GM23338 (cell line): ENCODE data around the gene KLK6. TPM values are rescaled to one million over a fixed set of nuclear protein-coding genes. Genes with fewer than 3 reads are reported as not detected.

ENCODE experiments used
- ATAC-seq: fragments of 200-7000 bp; cut with Tn5 transposase; 3 replicates; pipeline ENCODE4 v1.9.1; 2020
- DNase-seq: peaks from one replicate; pipeline ENCODE4 v3.0.0-alpha.2; 2015; ENCODE audit warnings: low spot score
- H2AFZ ChIP-seq: fragments of 200-600 bp; sonication (generic); 2 replicates; pipeline ENCODE4 v1.8.0; 2016; ENCODE audit warnings: antibody characterized with exemption, mild to moderate bottlenecking, moderate library complexity
- H3F3A ChIP-seq: fragments of 200-600 bp; sonication (generic); replicated peaks from 2 replicates; pipeline ENCODE4 v1.8.0; 2017; ENCODE audit warnings: antibody characterized with exemption, mixed run types, low read depth
- H3K27ac ChIP-seq: fragments of 200-600 bp; sonication (generic); 2 replicates; pipeline ENCODE4 v1.6.1; 2016; ENCODE audit warnings: low read depth
- H3K27me3 ChIP-seq: fragments of 200-600 bp; sonication (generic); 2 replicates; pipeline ENCODE4 v1.8.0; 2016; ENCODE audit warnings: mild to moderate bottlenecking, mixed run types, moderate library complexity; ENCODE audit not compliant: insufficient read depth
- H3K36me3 ChIP-seq: fragments of 200-600 bp; sonication (generic); 2 replicates; pipeline ENCODE4 v1.8.0; 2016; ENCODE audit warnings: mild to moderate bottlenecking; ENCODE audit not compliant: insufficient read depth
- H3K4me1 ChIP-seq: fragments of 200-600 bp; sonication (generic); 2 replicates; pipeline ENCODE4 v1.8.0; 2016; ENCODE audit warnings: mild to moderate bottlenecking, moderate library complexity; ENCODE audit not compliant: insufficient read depth
- H3K4me2 ChIP-seq: fragments of 200-600 bp; sonication (generic); 2 replicates; pipeline ENCODE4 v1.7.1; 2017; ENCODE audit warnings: mixed run types
- H3K4me3 ChIP-seq: fragments of 200-600 bp; sonication (generic); 2 replicates; pipeline ENCODE4 v1.6.1; 2016; ENCODE audit warnings: mixed run types
- H3K79me2 ChIP-seq: fragments of 200-600 bp; sonication (generic); replicated peaks from 2 replicates; pipeline ENCODE4 v1.8.0; 2017; ENCODE audit warnings: mild to moderate bottlenecking; ENCODE audit not compliant: insufficient read depth
- H3K9me2 ChIP-seq: fragments of 200-600 bp; sonication (generic); 2 replicates; pipeline ENCODE4 v1.8.0; 2017; ENCODE audit not compliant: insufficient read depth
- H4K20me1 ChIP-seq: fragments of 200-600 bp; sonication (generic); replicated peaks from 2 replicates; pipeline ENCODE4 v1.8.0; 2017; ENCODE audit warnings: mild to moderate bottlenecking; ENCODE audit not compliant: insufficient read depth
- H3K27ac Mint-ChIP-seq: 2 replicates; pipeline ENCODE4 v1.8.0; 2020; ENCODE audit warnings: inconsistent platforms, mild to moderate bottlenecking, moderate library complexity, mixed read lengths
- H3K27me3 Mint-ChIP-seq: 3 replicates; pipeline ENCODE4 v1.8.0; 2022; ENCODE audit warnings: low read depth, mild to moderate bottlenecking, moderate library complexity, mixed read lengths, inconsistent platforms; ENCODE audit not compliant: insufficient read depth, poor library complexity
- H3K36me3 Mint-ChIP-seq: 3 replicates; pipeline ENCODE4 v1.8.0; 2021; ENCODE audit warnings: low read depth, mild to moderate bottlenecking, inconsistent platforms, moderate library complexity, mixed read lengths
- H3K4me1 Mint-ChIP-seq: 3 replicates; pipeline ENCODE4 v1.8.0; 2020; ENCODE audit warnings: mild to moderate bottlenecking, inconsistent platforms, mixed read lengths
- H3K4me3 Mint-ChIP-seq: 3 replicates; pipeline ENCODE4 v1.8.0; 2021; ENCODE audit warnings: moderate library complexity, mild to moderate bottlenecking, inconsistent platforms, mixed read lengths
- H3K9me3 Mint-ChIP-seq: 3 replicates; pipeline ENCODE4 v1.8.0; 2020; ENCODE audit warnings: moderate library complexity, mild to moderate bottlenecking, inconsistent platforms, mixed read lengths
- EZH2 ChIP-seq: fragments of 200-600 bp; sonication (generic); IDR thresholded peaks from one replicate; pipeline ENCODE4 v1.8.0; 2017; ENCODE audit warnings: antibody characterized with exemption, mild to moderate bottlenecking, low read depth; ENCODE audit not compliant: unreplicated experiment
- EZH2phosphoT487 ChIP-seq: fragments of 200-600 bp; sonication (generic); IDR thresholded peaks from one replicate; pipeline ENCODE4 v1.8.1; 2018; ENCODE audit warnings: antibody characterized with exemption; ENCODE audit not compliant: unreplicated experiment
- JUNB ChIP-seq: IDR thresholded peaks from one replicate; pipeline ENCODE4 v1.6.1; 2016; ENCODE audit warnings: antibody characterized with exemption; ENCODE audit not compliant: unreplicated experiment
- NANOG ChIP-seq: IDR thresholded peaks from 2 replicates; pipeline ENCODE4 v1.6.1; 2016; ENCODE audit warnings: antibody characterized with exemption, borderline replicate concordance
- POLR2AphosphoS5 ChIP-seq: IDR thresholded peaks from 2 replicates; pipeline ENCODE4 v1.6.1; 2016; ENCODE audit warnings: antibody characterized with exemption, low read depth
- REST ChIP-seq: IDR thresholded peaks from one replicate; pipeline ENCODE4 v1.6.1; 2018; ENCODE audit warnings: antibody characterized with exemption; ENCODE audit not compliant: unreplicated experiment
- STAT1 ChIP-seq: IDR thresholded peaks from one replicate; pipeline ENCODE4 v1.6.1; 2016; ENCODE audit warnings: antibody characterized with exemption; ENCODE audit not compliant: unreplicated experiment
- ZNF331 ChIP-seq: fragments of 250-450 bp; sonication (Bioruptor Pico); IDR thresholded peaks from 2 replicates; pipeline ENCODE4 v1.5.0; 2020; ENCODE audit warnings: low read depth, mild to moderate bottlenecking, moderate library complexity
- polyA plus RNA-seq: library from polyadenylated mRNA; unstranded; fragments of >200 nt; fragmentation: Nextera tagmentation; extraction: Ambion mirVana; gene quantifications from 2 replicates; pipeline ENCODE4 v1.2.1, GENCODE V29; 2016
- total RNA-seq: library from RNA; depleted of rRNA; stranded (reverse); fragments of >200 nt; shearing (Covaris generic); gene quantifications from 2 replicates; pipeline ENCODE4 v1.2.3, GENCODE V29; 2014
- TF ChIP-seq, protein P1 (sequence below): fragments of 250-450 bp; sonication (Bioruptor Pico); IDR thresholded peaks from 2 replicates; pipeline ENCODE4 v1.5.0; 2020; ENCODE audit warnings: mild to moderate bottlenecking, moderate library complexity

The KLK6 gene
- total and polyA plus RNA-seq, 2 experiments from 2014 or later: 0.47 to 0.56 TPM

GRCh38 chr19:50911206-50912101, 57.9 kb downstream of the KLK6 start, which contains the start of gene KLK4:
Gene KLK4, minus strand, starts transcription at chr19:50911395. Its CDS starts 657 bp downstream, at chr19:50910738.
- H3K27ac ChIP-seq: no peak within 1 kb of the TSS
- no peaks in the 10 kb centered on the region for H3K79me2 ChIP-seq
- DNase-seq: no peak
- H3K27me3 ChIP-seq: peaks cover 57% of the 10 kb centered on the region
- Mint-ChIP-seq H3K9me3 (no peaks in the 10 kb centered on the region; the same call in 1 of the 3 replicates), H3K36me3 (no peaks in the 10 kb centered on the region; the same call in 2 of the 3 replicates), H3K4me1 (peaks cover 11% of the 10 kb centered on the region), H3K4me3 (peak within 1 kb of the TSS; percentile 74; the same call in 2 of the 3 replicates), H3K27ac (no peak within 1 kb of the TSS), H3K27me3 (peaks cover 25% of the 10 kb centered on the region)
- no peaks in the 10 kb centered on the region for H3K9me2 ChIP-seq
- peak within 1 kb of the TSS; percentile 95 for H2AFZ ChIP-seq
- no peak for TF ChIP-seq STAT1
- peak; percentile 50 for TF ChIP-seq EZH2
- H3K4me3 ChIP-seq: peak within 1 kb of the TSS; percentile 80; the same call in 1 of the 2 replicates
- H4K20me1 ChIP-seq: no peaks in the 10 kb centered on the region
- 0 out of 2 replicates have a peak, but pooled peaks cover 2% of the 10 kb centered on the region for H3F3A ChIP-seq
- no peak for ATAC-seq
- H3K4me2 ChIP-seq: peak within 1 kb of the TSS; percentile 88
- H3K36me3 ChIP-seq: no peaks in the 10 kb centered on the region
- peaks cover 11% of the 10 kb centered on the region for H3K4me1 ChIP-seq

DNA sequence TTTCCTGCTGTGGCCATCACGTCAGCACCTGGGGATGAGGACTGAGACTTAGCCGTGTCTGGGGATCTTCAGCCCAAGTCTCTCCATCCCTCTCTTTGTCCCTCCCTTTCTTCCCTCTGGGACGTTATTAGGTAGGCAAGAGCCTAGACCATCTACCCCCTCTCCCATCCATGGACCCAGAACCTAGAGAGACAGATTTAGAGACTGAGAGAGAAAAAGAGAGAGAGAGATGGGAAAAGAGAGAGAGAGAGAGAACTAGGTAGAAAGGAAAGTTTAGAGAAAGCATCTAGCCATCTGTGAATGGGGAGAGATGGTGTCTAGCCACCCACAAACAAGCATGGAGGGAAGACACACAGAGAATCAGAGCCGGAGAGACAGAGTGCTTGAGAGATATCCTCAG, 58.7 kb downstream of the KLK6 start:
- peaks cover 57% of the 10 kb centered on the region for H3K27me3 ChIP-seq
- Mint-ChIP-seq H3K36me3 (no peaks in the 10 kb centered on the region; the same call in 2 of the 3 replicates), H3K27ac (no peak overlapping the region), H3K4me1 (peaks cover 13% of the 10 kb centered on the region), H3K27me3 (peaks cover 25% of the 10 kb centered on the region), H3K9me3 (no peaks in the 10 kb centered on the region; the same call in 1 of the 3 replicates), H3K4me3 (no peak overlapping the region; the same call in 2 of the 3 replicates)
- DNase-seq: no peak
- no peaks in the 10 kb centered on the region for H4K20me1 ChIP-seq
- no peak overlapping the region for H3K4me3 ChIP-seq
- no peaks in the 10 kb centered on the region for H3K36me3 ChIP-seq
- H3K9me2 ChIP-seq: no peaks in the 10 kb centered on the region
- no peak overlapping the region for H3K27ac ChIP-seq
- H3K79me2 ChIP-seq: no peaks in the 10 kb centered on the region
- H2AFZ ChIP-seq: no peak overlapping the region; the same call in 1 of the 2 replicates
- H3K4me2 ChIP-seq: no peak overlapping the region
- ATAC-seq: no peak
- 0 out of 2 replicates have a peak, but pooled peaks cover 2% of the 10 kb centered on the region for H3F3A ChIP-seq
- H3K4me1 ChIP-seq: peaks cover 15% of the 10 kb centered on the region
- TF ChIP-seq JUNB: no peak
- no peak for TF ChIP-seq EZH2phosphoT487
- no peak for TF ChIP-seq REST
- no peak for TF ChIP-seq ZNF331 (CRISPR knock-in tag)
- TF ChIP-seq, protein P1, sequence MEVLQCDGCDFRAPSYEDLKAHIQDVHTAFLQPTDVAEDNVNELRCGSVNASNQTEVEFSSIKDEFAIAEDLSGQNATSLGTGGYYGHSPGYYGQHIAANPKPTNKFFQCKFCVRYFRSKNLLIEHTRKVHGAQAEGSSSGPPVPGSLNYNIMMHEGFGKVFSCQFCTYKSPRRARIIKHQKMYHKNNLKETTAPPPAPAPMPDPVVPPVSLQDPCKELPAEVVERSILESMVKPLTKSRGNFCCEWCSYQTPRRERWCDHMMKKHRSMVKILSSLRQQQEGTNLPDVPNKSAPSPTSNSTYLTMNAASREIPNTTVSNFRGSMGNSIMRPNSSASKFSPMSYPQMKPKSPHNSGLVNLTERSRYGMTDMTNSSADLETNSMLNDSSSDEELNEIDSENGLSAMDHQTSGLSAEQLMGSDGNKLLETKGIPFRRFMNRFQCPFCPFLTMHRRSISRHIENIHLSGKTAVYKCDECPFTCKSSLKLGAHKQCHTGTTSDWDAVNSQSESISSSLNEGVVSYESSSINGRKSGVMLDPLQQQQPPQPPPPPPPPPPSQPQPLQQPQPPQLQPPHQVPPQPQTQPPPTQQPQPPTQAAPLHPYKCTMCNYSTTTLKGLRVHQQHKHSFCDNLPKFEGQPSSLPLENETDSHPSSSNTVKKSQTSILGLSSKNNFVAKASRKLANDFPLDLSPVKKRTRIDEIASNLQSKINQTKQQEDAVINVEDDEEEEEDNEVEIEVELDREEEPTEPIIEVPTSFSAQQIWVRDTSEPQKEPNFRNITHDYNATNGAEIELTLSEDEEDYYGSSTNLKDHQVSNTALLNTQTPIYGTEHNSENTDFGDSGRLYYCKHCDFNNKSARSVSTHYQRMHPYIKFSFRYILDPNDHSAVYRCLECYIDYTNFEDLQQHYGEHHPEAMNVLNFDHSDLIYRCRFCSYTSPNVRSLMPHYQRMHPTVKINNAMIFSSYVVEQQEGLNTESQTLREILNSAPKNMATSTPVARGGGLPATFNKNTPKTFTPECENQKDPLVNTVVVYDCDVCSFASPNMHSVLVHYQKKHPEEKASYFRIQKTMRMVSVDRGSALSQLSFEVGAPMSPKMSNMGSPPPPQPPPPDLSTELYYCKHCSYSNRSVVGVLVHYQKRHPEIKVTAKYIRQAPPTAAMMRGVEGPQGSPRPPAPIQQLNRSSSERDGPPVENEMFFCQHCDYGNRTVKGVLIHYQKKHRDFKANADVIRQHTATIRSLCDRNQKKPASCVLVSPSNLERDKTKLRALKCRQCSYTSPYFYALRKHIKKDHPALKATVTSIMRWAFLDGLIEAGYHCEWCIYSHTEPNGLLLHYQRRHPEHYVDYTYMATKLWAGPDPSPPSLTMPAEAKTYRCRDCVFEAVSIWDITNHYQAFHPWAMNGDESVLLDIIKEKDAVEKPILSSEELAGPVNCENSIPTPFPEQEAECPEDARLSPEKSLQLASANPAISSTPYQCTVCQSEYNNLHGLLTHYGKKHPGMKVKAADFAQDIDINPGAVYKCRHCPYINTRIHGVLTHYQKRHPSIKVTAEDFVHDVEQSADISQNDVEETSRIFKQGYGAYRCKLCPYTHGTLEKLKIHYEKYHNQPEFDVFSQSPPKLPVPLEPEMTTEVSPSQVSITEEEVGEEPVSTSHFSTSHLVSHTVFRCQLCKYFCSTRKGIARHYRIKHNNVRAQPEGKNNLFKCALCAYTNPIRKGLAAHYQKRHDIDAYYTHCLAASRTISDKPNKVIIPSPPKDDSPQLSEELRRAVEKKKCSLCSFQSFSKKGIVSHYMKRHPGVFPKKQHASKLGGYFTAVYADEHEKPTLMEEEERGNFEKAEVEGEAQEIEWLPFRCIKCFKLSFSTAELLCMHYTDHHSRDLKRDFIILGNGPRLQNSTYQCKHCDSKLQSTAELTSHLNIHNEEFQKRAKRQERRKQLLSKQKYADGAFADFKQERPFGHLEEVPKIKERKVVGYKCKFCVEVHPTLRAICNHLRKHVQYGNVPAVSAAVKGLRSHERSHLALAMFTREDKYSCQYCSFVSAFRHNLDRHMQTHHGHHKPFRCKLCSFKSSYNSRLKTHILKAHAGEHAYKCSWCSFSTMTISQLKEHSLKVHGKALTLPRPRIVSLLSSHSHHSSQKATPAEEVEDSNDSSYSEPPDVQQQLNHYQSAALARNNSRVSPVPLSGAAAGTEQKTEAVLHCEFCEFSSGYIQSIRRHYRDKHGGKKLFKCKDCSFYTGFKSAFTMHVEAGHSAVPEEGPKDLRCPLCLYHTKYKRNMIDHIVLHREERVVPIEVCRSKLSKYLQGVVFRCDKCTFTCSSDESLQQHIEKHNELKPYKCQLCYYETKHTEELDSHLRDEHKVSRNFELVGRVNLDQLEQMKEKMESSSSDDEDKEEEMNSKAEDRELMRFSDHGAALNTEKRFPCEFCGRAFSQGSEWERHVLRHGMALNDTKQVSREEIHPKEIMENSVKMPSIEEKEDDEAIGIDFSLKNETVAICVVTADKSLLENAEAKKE: no peak
- TF ChIP-seq POLR2AphosphoS5: no peak
- TF ChIP-seq NANOG: no peak
